Measurements from ENCODE around the gene KCNA10.

- TF ChIP-seq POLR2A (IDR thresholded peaks at IDR 0.05) (no peak), POLR2AphosphoS5 (IDR thresholded peaks at IDR 0.05) (no peak)
Observed at GRCh38 chr1:110535985-110536384, 17.0 kb upstream of the KCNA10 start.
